Measurements from ENCODE around the gene GALC.
A peak's percentile ranks its signal among the peaks of the same experiment; 100 is the strongest.

Gene GALC

GRCh38 chr14:88017535-88017934 is 24.6 kb upstream of the GALC start:
- DNase-seq, result no peak
- TF ChIP-seq POLR2A (IDR thresholded peaks at IDR 0.05; ENCODE audit: low read length) (no peak), GATA1 (IDR thresholded peaks at IDR 0.05; ENCODE audit: low read depth, low read length) (no peak)

GRCh38 chr14:88016768-88017167 is 23.8 kb upstream of the GALC start:
- TF ChIP-seq GATA1 (IDR thresholded peaks at IDR 0.05; ENCODE audit: low read depth, low read length), result no peak
- no peak for TF ChIP-seq POLR2A (IDR thresholded peaks at IDR 0.05; ENCODE audit: low read length)
- no peak for DNase-seq

GRCh38 chr14:88013750-88014349 is 20.9 kb upstream of the GALC start:
- TF ChIP-seq GATA1 (IDR thresholded peaks at IDR 0.05; ENCODE audit: low read depth, low read length) (no peak), POLR2A (IDR thresholded peaks at IDR 0.05; ENCODE audit: low read length) (no peak)

GRCh38 chr14:88012495-88012894 is 19.5 kb upstream of the GALC start:
- TF ChIP-seq POLR2A (IDR thresholded peaks at IDR 0.05; ENCODE audit: low read length) (no peak), GATA1 (IDR thresholded peaks at IDR 0.05; ENCODE audit: low read depth, low read length) (no peak)
- no peak for DNase-seq

More at GRCh38 chr14:88013750-88014349, 20.9 kb upstream of the GALC start:
- peak; percentile 81 to 82 for DNase-seq

GRCh38 chr14:88010331-88010730 is 17.3 kb upstream of the GALC start:
- TF ChIP-seq POLR2A (IDR thresholded peaks at IDR 0.05; ENCODE audit: low read length), result no peak
- no peak for TF ChIP-seq GATA1 (IDR thresholded peaks at IDR 0.05; ENCODE audit: low read depth, low read length)
- no peak for DNase-seq

- DNase-seq, result no peak
- TF ChIP-seq POLR2A (IDR thresholded peaks at IDR 0.05; ENCODE audit: low read length) (no peak), GATA1 (IDR thresholded peaks at IDR 0.05; ENCODE audit: low read depth, low read length) (no peak)
Measured at GRCh38 chr14:88009486-88009885, 16.5 kb upstream of the GALC start.

- no peak for TF ChIP-seq GATA1 (IDR thresholded peaks at IDR 0.05; ENCODE audit: low read depth, low read length)
- TF ChIP-seq POLR2A (IDR thresholded peaks at IDR 0.05; ENCODE audit: low read length), result no peak
- DNase-seq, result no peak
Measured at GRCh38 chr14:88008039-88008742, 15.2 kb upstream of the GALC start.

- TF ChIP-seq GATA1 (IDR thresholded peaks at IDR 0.05; ENCODE audit: low read depth, low read length) (no peak), POLR2A (IDR thresholded peaks at IDR 0.05; ENCODE audit: low read length) (no peak)
Measured at GRCh38 chr14:88007608-88008007, 14.6 kb upstream of the GALC start.

GRCh38 chr14:88005978-88006851 is 13.2 kb upstream of the GALC start:
- TF ChIP-seq GATA1 (IDR thresholded peaks at IDR 0.05; ENCODE audit: low read depth, low read length), result no peak
- TF ChIP-seq POLR2A (IDR thresholded peaks at IDR 0.05; ENCODE audit: low read length), result peak; percentile 41
- peak; percentile 10 to 13 for DNase-seq

More at GRCh38 chr14:88007608-88008007, 14.6 kb upstream of the GALC start:
- no peak for DNase-seq

GRCh38 chr14:88005050-88005481 is 12.1 kb upstream of the GALC start, which contains the start of gene GPR65:
Gene GPR65 (plus strand): TSS chr14:88005135. CDS start chr14:88010848, 5,713 bp downstream.
- TF ChIP-seq POLR2A (IDR thresholded peaks at IDR 0.05; ENCODE audit: low read length) (no peak), GATA1 (IDR thresholded peaks at IDR 0.05; ENCODE audit: low read depth, low read length) (no peak)
- peak; percentile 20 to 23 for DNase-seq

GRCh38 chr14:88004506-88005036 is 11.6 kb upstream of the GALC start:
- TF ChIP-seq GATA1 (IDR thresholded peaks at IDR 0.05; ENCODE audit: low read depth, low read length) (no peak), POLR2A (IDR thresholded peaks at IDR 0.05; ENCODE audit: low read length) (no peak)
- no peak for DNase-seq

GRCh38 chr14:88003425-88003824 is 10.4 kb upstream of the GALC start:
- peak; percentile 8 to 13 for DNase-seq
- TF ChIP-seq POLR2A (IDR thresholded peaks at IDR 0.05; ENCODE audit: low read length) (no peak), GATA1 (IDR thresholded peaks at IDR 0.05; ENCODE audit: low read depth, low read length) (no peak)

- DNase-seq, result no peak
- TF ChIP-seq POLR2A (IDR thresholded peaks at IDR 0.05; ENCODE audit: low read length), result no peak
- TF ChIP-seq GATA1 (IDR thresholded peaks at IDR 0.05; ENCODE audit: low read depth, low read length), result no peak
Measured at GRCh38 chr14:88002421-88003075, 9.6 kb upstream of the GALC start.
